ENCODE results near the gene GOSR1. TPM values are rescaled to one million over a fixed set of nuclear protein-coding genes. Genes with fewer than 3 reads are reported as not detected.
"Not testable (repeated sequence)": the region's sequence is repeated elsewhere in the genome, so short reads cannot be mapped to it uniquely, and the experiment has no call there.

Gene GOSR1
- total RNA-seq, 1 experiment from 2014 or later, result 47.1 TPM

- H3K36me3 Mint-ChIP-seq (ENCODE audit: insufficient read depth, unreplicated experiment), result no peaks in the 10 kb centered on the region
- no TSS peak for BruUV-seq (replicated peaks)
- H3K9me3 Mint-ChIP-seq (ENCODE audit: low read depth, unreplicated experiment), result no peaks in the 10 kb centered on the region
- no peak for DNase-seq
- TF ChIP-seq, protein P1, sequence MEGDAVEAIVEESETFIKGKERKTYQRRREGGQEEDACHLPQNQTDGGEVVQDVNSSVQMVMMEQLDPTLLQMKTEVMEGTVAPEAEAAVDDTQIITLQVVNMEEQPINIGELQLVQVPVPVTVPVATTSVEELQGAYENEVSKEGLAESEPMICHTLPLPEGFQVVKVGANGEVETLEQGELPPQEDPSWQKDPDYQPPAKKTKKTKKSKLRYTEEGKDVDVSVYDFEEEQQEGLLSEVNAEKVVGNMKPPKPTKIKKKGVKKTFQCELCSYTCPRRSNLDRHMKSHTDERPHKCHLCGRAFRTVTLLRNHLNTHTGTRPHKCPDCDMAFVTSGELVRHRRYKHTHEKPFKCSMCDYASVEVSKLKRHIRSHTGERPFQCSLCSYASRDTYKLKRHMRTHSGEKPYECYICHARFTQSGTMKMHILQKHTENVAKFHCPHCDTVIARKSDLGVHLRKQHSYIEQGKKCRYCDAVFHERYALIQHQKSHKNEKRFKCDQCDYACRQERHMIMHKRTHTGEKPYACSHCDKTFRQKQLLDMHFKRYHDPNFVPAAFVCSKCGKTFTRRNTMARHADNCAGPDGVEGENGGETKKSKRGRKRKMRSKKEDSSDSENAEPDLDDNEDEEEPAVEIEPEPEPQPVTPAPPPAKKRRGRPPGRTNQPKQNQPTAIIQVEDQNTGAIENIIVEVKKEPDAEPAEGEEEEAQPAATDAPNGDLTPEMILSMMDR (IDR thresholded peaks at IDR 0.05; ENCODE audit: unreplicated experiment), result no peak
- peaks cover 77% of the 10 kb centered on the region for H3K27me3 Mint-ChIP-seq (ENCODE audit: unreplicated experiment)
- no peak overlapping the region for H3K4me3 Mint-ChIP-seq (ENCODE audit: low read depth, unreplicated experiment)
- H3K27ac Mint-ChIP-seq (ENCODE audit: unreplicated experiment), result no peak overlapping the region
- intact Hi-C loops (cut with micrococcal nuclease; ENCODE audit: unreplicated experiment), result no loop called here
- CTCF ChIA-PET, result no interaction called here
- H3K4me1 Mint-ChIP-seq (ENCODE audit: low read depth, unreplicated experiment), result no peaks in the 10 kb centered on the region
Observed at GRCh38 chr17:30565073-30565935, 88.1 kb downstream of the GOSR1 start.

DNA sequence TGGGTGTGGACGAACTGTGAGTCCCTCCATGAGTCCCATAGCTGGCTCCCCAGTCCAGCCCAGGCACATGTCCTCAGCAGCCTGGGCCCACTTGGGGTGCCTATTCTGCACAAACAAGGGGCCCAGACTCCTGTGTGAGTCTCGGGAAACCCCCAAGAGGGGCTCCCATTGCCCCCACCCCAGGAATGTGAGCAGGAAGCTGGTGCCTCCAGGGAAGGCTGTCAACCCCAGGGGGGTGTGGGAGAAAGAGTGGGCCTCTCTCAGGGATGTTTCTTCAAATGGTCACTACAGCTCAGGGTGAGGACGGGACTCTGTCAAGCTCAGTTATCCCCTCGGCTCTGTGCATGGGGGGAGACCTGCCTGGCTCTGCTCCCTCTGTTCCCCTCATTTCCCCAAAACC lies 88.9 kb downstream of the GOSR1 start:
- CTCF ChIA-PET; H3K27ac Mint-ChIP-seq (ENCODE audit: unreplicated experiment); H3K9me3 Mint-ChIP-seq (ENCODE audit: low read depth, unreplicated experiment); H3K4me3 Mint-ChIP-seq (ENCODE audit: low read depth, unreplicated experiment); DNase-seq; H3K36me3 Mint-ChIP-seq (ENCODE audit: insufficient read depth, unreplicated experiment); H3K4me1 Mint-ChIP-seq (ENCODE audit: low read depth, unreplicated experiment); intact Hi-C loops (cut with micrococcal nuclease; ENCODE audit: unreplicated experiment); BruUV-seq (replicated peaks): not testable (repeated sequence)
- peaks cover 85% of the 10 kb centered on the region for H3K27me3 Mint-ChIP-seq (ENCODE audit: unreplicated experiment)

DNA sequence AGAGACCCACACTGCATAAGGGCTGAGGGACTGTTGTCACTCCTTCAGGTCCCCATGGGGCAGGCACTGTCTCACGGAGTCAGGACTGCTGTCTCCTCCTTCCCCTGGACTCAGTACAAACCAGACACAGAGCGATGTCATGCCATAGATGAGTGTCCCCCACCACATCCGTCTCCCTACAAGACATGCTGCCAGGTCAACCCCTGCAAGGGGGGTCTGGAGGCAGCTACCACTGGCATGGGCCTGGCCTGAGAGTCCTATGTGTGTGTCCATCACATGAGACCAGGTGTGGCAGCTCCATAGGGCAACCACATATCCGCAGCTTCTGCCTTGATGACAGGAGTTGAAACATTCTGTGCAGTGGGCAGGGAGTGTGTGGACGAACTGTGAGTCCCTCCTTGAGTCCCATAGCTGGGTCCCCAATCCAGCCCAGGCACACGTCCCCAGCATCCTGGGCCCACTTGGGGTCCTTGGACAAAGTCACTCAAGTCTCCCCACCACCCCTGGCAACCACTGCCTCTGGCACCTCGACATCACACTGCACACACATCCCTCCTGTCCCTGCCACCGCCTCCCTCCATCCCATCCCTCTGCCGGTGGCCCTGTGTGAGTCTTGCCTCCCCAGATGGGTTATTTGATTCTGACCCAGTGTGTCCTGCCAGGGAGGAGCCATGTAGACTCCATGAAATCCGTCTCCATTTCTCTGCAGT lies 89.5 kb downstream of the GOSR1 start:
- BruUV-seq (replicated peaks); H3K36me3 Mint-ChIP-seq (ENCODE audit: insufficient read depth, unreplicated experiment); intact Hi-C loops (cut with micrococcal nuclease; ENCODE audit: unreplicated experiment); H3K4me1 Mint-ChIP-seq (ENCODE audit: low read depth, unreplicated experiment); H3K27ac Mint-ChIP-seq (ENCODE audit: unreplicated experiment); DNase-seq; H3K4me3 Mint-ChIP-seq (ENCODE audit: low read depth, unreplicated experiment); CTCF ChIA-PET; H3K9me3 Mint-ChIP-seq (ENCODE audit: low read depth, unreplicated experiment): not testable (repeated sequence)
- H3K27me3 Mint-ChIP-seq (ENCODE audit: unreplicated experiment), result peaks cover 91% of the 10 kb centered on the region

DNA sequence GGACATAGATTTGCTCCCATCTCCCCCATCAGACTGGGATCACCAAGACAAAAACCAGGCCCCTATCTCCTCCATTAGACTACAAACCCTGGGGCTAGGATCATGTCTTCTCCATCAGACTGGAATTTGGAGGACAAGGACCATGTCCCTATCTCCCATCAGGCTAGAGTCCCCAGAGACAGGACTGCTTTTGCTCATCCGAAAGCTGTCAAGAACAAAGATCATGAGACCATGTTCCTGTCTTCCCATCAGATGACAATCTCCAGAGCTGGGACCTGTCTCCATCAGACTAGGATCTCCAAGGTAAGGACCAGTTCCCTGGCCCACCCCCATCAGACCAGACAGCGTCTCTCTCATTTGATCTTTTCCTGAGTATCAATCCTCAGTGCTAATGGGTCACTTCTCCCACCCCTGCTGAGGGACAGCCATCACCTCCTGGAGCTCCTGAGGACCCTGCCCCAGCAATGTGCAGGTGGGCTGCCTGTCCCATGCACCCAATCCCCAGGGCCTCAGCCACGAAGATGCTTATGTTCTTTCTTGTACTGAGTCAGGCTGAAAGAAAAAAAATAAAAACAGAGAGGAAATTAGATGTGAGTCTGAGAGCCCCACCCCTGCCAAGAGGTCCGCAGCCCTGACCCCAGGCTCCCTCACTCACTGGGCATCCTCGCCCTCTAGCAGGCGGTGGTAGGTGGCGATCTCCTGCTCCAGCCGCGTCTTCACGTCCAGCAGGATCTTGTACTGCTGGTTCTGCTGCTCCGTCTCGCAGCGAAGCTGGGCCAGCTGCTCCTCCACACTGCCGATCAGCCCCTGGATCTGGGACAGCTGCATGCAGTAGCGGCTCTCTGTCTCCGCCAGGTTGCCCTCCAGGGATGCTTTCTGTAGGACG lies 90.3 kb downstream of the GOSR1 start:
- TF ChIP-seq, protein P1 (IDR thresholded peaks at IDR 0.05; ENCODE audit: unreplicated experiment), result no peak
- CTCF ChIA-PET, result no interaction called here
- DNase-seq, result no peak
- peaks cover 99% of the 10 kb centered on the region for H3K27me3 Mint-ChIP-seq (ENCODE audit: unreplicated experiment)
- no peak overlapping the region for H3K27ac Mint-ChIP-seq (ENCODE audit: unreplicated experiment)
- intact Hi-C loops (cut with micrococcal nuclease; ENCODE audit: unreplicated experiment), result no loop called here
- no TSS peak for BruUV-seq (replicated peaks)
- H3K36me3 Mint-ChIP-seq (ENCODE audit: insufficient read depth, unreplicated experiment), result no peaks in the 10 kb centered on the region
- no peaks in the 10 kb centered on the region for H3K4me1 Mint-ChIP-seq (ENCODE audit: low read depth, unreplicated experiment)
- H3K4me3 Mint-ChIP-seq (ENCODE audit: low read depth, unreplicated experiment), result no peak overlapping the region
- no peaks in the 10 kb centered on the region for H3K9me3 Mint-ChIP-seq (ENCODE audit: low read depth, unreplicated experiment)

GRCh38 chr17:30568117-30568430 lies 90.9 kb downstream of the GOSR1 start:
- Mint-ChIP-seq H3K27me3 (ENCODE audit: unreplicated experiment) (peaks cover 100% of the 10 kb centered on the region), H3K9me3 (ENCODE audit: low read depth, unreplicated experiment) (no peaks in the 10 kb centered on the region), H3K4me1 (ENCODE audit: low read depth, unreplicated experiment) (no peaks in the 10 kb centered on the region), H3K4me3 (ENCODE audit: low read depth, unreplicated experiment) (no peak overlapping the region), H3K36me3 (ENCODE audit: insufficient read depth, unreplicated experiment) (no peaks in the 10 kb centered on the region), H3K27ac (ENCODE audit: unreplicated experiment) (no peak overlapping the region)
- no TSS peak for BruUV-seq (replicated peaks)
- intact Hi-C loops (cut with micrococcal nuclease; ENCODE audit: unreplicated experiment), result no loop called here
- TF ChIP-seq, protein P1 (IDR thresholded peaks at IDR 0.05; ENCODE audit: unreplicated experiment), result no peak
- no peak for DNase-seq
- CTCF ChIA-PET, result no interaction called here

DNA sequence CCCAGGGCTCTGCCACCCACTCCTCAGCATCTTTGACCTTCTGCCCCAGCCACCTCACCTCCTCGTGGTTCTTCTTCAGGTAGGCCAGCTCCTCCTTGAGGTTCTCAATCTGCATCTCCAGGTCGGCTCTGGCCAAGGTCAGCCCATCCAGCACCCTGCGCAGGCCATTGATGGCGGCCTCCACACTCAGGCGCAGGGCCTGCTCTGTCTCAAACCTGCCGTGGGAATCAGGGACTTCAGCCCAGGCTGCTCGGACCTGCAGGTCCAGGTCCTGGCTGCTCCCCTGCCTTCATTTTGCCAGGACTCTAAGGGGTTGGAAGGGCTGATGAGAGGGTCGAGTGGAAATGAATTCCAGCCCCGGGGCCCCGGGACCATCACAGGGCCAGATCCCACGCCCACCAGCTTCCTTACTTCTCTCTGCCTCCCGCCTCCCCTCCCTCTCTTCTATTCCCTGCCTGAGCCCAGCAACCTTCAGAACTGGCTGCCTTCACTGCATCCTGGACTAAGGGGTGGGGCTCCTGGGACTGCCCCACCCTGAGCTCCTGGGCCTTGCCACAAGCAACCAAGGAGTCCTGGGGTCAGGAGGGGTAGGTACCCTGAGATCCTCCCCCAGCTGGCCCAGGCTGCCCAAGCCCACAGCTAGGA lies 92.4 kb downstream of the GOSR1 start:
- H3K4me3 Mint-ChIP-seq (ENCODE audit: low read depth, unreplicated experiment); H3K36me3 Mint-ChIP-seq (ENCODE audit: insufficient read depth, unreplicated experiment); CTCF ChIA-PET; DNase-seq; intact Hi-C loops (cut with micrococcal nuclease; ENCODE audit: unreplicated experiment); H3K27ac Mint-ChIP-seq (ENCODE audit: unreplicated experiment); BruUV-seq (replicated peaks); H3K9me3 Mint-ChIP-seq (ENCODE audit: low read depth, unreplicated experiment); H3K4me1 Mint-ChIP-seq (ENCODE audit: low read depth, unreplicated experiment): not testable (repeated sequence)
- H3K27me3 Mint-ChIP-seq (ENCODE audit: unreplicated experiment), result peaks cover 100% of the 10 kb centered on the region
